Activated CD4-positive, alpha-beta memory T cell treated with anti-CD3 and anti-CD28 coated beads, Interleukin-2, amount 10 ng/mL, durations not matched to agents 7 days and 5 days (primary cell): ENCODE data around the gene TBC1D16. TPM values are rescaled to one million over a fixed set of nuclear protein-coding genes. Genes with fewer than 3 reads are reported as not detected.
A peak's percentile ranks its signal among the peaks of the same experiment; 100 is the strongest.

ENCODE experiments used
- CTCF ChIA-PET: fragments of 350-600 bp; sonication (Branson Sonifier 250); formaldehyde crosslinking; loops from one replicate; lab custom pipeline; 2021; ENCODE audit warnings: antibody characterized with exemption, inconsistent platforms; lab: Charles Lee
- POLR2A ChIA-PET: fragments of 350-600 bp; sonication (Branson Sonifier 250); formaldehyde crosslinking; loops from one replicate; lab custom pipeline; 2021; ENCODE audit warnings: antibody characterized with exemption; lab: Charles Lee
- DNase-seq: peaks from one replicate; pipeline ENCODE4 v3.0.0-alpha.2; 2020
- H3K27ac Mint-ChIP-seq: one replicate; pipeline ENCODE4 v1.8.0; 2021; ENCODE audit warnings: mild to moderate bottlenecking, mixed read lengths
- H3K27me3 Mint-ChIP-seq: one replicate; pipeline ENCODE4 v1.8.0; 2021; ENCODE audit warnings: mixed read lengths
- H3K36me3 Mint-ChIP-seq: one replicate; pipeline ENCODE4 v1.8.0; 2021; ENCODE audit warnings: low read depth, mixed read lengths
- H3K4me1 Mint-ChIP-seq: one replicate; pipeline ENCODE4 v1.8.0; 2021; ENCODE audit warnings: mixed read lengths
- H3K4me3 Mint-ChIP-seq: one replicate; pipeline ENCODE4 v1.8.0; 2021; ENCODE audit warnings: mild to moderate bottlenecking, mixed read lengths
- H3K9me3 Mint-ChIP-seq: one replicate; pipeline ENCODE4 v1.8.0; 2021; ENCODE audit warnings: mixed read lengths
- total RNA-seq, 2 experiments: library from RNA; stranded (reverse); gene quantifications; one replicate each; pipeline ENCODE4 v1.2.3, GENCODE V29; 2021

Gene TBC1D16
- total RNA-seq, 2 experiments from 2014 or later, result 0.63 TPM

DNA sequence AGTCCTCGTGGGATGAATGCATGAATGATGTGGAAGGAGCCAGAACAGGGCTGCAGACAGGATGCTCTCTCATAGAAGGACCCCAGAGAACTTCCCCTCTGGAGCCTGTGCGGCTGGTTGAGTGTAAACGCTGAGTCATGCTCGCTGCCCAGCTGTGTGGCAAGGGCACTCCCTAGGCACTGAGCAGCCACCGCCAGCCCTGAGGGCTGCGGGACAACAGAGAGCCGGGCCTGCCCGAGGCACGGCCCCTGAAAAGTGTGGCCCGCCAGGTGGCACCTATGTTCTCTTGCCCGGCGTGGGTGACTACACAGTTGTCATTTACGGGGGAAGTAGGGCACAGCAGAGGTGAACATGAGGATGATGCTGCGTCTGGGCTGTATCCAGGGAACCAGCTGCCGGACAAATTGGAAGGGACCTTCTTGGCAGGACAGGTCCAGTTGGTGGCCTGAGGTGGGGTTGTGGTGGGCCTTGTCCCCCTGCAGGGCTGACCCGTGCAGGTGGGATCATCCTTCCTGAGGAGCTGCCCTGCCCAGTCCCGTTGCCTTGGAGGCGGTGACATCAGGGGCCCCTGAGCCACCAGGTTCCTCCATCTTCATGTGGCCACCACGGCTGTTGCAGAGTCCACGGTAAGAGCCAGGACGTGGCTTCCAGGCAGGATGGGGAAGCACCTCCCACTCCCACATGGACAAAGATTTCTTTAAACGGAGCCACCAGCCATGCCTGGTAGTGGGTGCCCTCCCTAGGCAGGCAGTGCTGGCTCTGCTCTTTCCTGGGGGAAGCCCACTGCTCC is 101.6 kb downstream of the TBC1D16 start:
- CTCF ChIA-PET, result no interaction called here
- DNase-seq, result peak; percentile 39
- no peaks in the 10 kb centered on the region for H3K36me3 Mint-ChIP-seq
- H3K4me1 Mint-ChIP-seq, result peaks cover 55% of the 10 kb centered on the region
- no peaks in the 10 kb centered on the region for H3K9me3 Mint-ChIP-seq
- peak overlapping the region; percentile 6 for H3K27ac Mint-ChIP-seq
- POLR2A ChIA-PET, result no interaction called here
- H3K27me3 Mint-ChIP-seq, result peaks cover 30% of the 10 kb centered on the region
- no peak overlapping the region for H3K4me3 Mint-ChIP-seq

DNA sequence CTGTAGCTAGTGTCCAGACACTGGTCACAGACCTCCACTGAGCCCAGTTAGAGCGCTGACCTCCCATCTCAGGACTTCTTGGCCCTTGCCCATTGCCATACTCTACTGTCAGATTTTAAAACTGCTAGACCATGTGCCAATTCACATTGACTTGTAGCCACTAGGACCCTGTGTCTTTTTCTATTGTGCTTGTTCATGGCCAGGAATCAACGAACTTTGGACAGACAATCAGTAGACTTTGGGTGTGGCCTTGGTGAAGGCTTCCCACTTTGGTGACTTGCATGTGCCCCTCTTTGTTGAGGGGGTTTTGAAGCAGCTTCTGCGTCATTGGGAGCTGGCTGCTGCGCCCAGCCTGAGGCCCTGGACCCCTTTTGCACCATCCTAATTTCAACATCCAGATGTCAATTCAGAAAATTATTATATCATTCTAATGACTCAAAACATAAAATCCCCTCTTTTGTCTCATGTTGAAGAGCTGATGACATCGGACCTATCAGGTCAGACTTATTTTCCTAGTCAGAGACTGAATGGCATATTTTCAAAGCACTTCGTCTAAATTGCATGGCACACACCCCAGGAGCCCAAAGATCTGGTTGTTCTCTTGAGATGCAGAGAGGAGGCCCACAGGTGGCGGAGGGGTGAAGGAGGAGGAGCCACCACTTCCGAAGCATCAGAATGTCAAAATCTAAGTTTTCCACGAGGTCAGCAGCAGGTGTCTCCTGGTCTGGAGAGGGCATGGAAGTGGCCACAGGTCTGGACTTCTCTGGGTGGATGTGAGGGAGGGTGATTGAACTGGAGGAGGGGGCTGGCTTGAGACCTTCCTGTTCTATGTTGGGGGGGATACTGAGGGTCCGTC is 103.0 kb downstream of the TBC1D16 start:
- Mint-ChIP-seq H3K9me3 (no peaks in the 10 kb centered on the region), H3K4me3 (no peak overlapping the region), H3K4me1 (peaks cover 60% of the 10 kb centered on the region), H3K27me3 (peaks cover 37% of the 10 kb centered on the region), H3K36me3 (no peaks in the 10 kb centered on the region), H3K27ac (no peak overlapping the region)
- no peak for DNase-seq
- CTCF ChIA-PET, result no interaction called here
- POLR2A ChIA-PET, result no interaction called here

- POLR2A ChIA-PET, result no interaction called here
- H3K27me3 Mint-ChIP-seq, result peaks cover 37% of the 10 kb centered on the region
- no peaks in the 10 kb centered on the region for H3K9me3 Mint-ChIP-seq
Observed at GRCh38 chr17:79931817-79932309, 103.8 kb downstream of the TBC1D16 start.

GRCh38 chr17:79930877-79931816 is 104.5 kb downstream of the TBC1D16 start:
- DNase-seq, result no peak
- peaks cover 37% of the 10 kb centered on the region for H3K27me3 Mint-ChIP-seq
- no peaks in the 10 kb centered on the region for H3K9me3 Mint-ChIP-seq
- ChIA-PET POLR2A (no interaction called here), CTCF (interaction anchor here (1.2 kb wide), 1 partner anchor 96 kb away, joined by 3 read pairs; no protein-coding TSS in a partner anchor)
- H3K4me1 Mint-ChIP-seq, result peaks cover 58% of the 10 kb centered on the region
- no peak overlapping the region for H3K27ac Mint-ChIP-seq
- no peak overlapping the region for H3K4me3 Mint-ChIP-seq
- H3K36me3 Mint-ChIP-seq, result no peaks in the 10 kb centered on the region

More at GRCh38 chr17:79931817-79932309, 103.8 kb downstream of the TBC1D16 start:
- CTCF ChIA-PET, result interaction anchor here (1.2 kb wide), 1 partner anchor 97 kb away, joined by 3 read pairs; no protein-coding TSS in a partner anchor
- no peak overlapping the region for H3K4me3 Mint-ChIP-seq
- DNase-seq, result no peak
- no peaks in the 10 kb centered on the region for H3K36me3 Mint-ChIP-seq
- H3K27ac Mint-ChIP-seq, result no peak overlapping the region
- H3K4me1 Mint-ChIP-seq, result peaks cover 60% of the 10 kb centered on the region

- no peaks in the 10 kb centered on the region for H3K36me3 Mint-ChIP-seq
- no peak overlapping the region for H3K27ac Mint-ChIP-seq
- POLR2A ChIA-PET, result no interaction called here
- peaks cover 59% of the 10 kb centered on the region for H3K4me1 Mint-ChIP-seq
- H3K4me3 Mint-ChIP-seq, result no peak overlapping the region
- CTCF ChIA-PET, result interaction anchor here (1.2 kb wide), 1 partner anchor 95 kb away, joined by 3 read pairs; no protein-coding TSS in a partner anchor
- peaks cover 37% of the 10 kb centered on the region for H3K27me3 Mint-ChIP-seq
- H3K9me3 Mint-ChIP-seq, result no peaks in the 10 kb centered on the region
- DNase-seq, result no peak
Observed at GRCh38 chr17:79930062-79930876, 105.4 kb downstream of the TBC1D16 start.

DNA sequence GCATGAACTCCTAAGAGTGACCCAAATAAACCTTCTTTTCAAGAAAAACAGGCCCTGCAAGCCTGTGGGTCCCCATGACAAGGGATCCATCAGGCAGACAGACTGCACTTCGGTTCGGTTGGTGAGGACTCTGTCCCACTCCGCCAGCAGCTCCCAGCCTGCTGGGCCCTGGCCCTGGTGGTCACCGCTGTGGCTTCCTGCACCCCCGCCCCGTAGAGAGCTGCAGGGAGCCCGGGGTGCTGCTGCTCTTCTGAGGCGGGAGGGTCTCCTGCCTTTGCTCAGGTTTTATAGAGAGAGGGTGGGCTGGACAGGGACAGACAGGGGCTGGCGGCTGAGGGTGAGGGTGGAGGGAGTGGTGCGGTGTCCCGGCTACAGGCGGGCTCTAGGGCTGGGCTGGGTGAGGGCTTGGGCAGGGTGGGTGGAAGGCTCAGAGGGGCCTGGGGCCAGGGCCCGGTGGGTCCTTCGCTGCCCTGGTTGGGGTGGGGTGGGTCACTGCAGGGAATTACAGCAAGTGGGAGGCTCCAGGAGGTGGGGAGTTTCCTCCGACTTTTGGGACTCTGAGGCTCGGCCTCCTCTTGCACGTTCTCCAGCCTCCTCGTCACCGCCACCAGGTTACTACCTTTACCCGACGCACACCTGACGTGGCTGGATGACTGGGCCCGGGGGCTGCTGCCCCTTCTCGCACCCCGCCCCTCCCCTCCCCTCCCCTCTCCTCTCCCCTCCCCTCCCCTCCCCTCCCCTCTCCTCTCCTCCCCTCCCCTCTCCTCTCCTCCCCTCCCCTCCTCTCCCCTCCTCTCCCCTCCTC is 106.2 kb downstream of the TBC1D16 start:
- Mint-ChIP-seq H3K9me3 (no peaks in the 10 kb centered on the region), H3K36me3 (no peaks in the 10 kb centered on the region), H3K4me3 (no peak overlapping the region), H3K27ac (no peak overlapping the region), H3K27me3 (peaks cover 35% of the 10 kb centered on the region), H3K4me1 (peaks cover 63% of the 10 kb centered on the region)
- ChIA-PET CTCF (no interaction called here), POLR2A (no interaction called here)
- DNase-seq, result no peak

DNA sequence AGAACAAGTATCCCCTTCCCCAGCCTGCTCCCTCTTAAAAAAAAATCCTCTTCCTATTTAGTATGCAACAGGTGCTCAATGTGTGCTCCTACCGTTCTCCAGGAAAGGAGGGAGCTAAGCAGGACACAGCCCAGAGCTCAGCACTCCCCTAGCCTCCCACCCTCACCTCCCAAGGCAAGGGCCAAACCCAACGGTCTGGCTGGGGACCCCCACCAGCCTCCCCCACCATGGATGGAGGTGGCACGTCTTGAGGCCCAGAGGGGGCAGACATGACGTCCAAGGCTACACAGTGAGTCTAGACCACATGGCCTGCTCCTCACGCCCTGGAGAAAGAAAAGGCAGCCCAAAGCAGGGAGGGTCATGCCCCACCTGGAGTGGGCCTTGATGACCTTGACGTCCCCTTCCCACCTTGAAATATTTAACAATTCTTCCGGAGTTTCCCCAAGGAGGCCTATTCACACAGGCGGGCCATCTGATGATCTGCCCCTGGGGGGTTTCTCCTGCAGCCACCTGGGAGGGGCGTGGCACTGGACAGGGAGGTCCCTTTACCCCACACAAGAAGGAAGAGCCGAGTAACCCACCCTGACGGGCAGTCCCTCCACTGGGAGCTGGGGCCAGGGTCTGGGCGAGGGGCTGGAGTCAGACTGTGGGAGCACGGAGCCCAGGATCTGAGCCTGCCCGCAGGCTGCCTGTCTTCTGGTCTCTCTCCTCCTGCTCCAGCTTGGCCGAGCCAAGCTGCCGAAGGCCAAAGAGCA is 107.0 kb downstream of the TBC1D16 start:
- ChIA-PET CTCF (interaction anchor here (0.6 kb wide), 1 partner anchor 81 kb away, joined by 4 read pairs; no protein-coding TSS in a partner anchor), POLR2A (no interaction called here)
- H3K4me3 Mint-ChIP-seq, result no peak overlapping the region
- H3K4me1 Mint-ChIP-seq, result peaks cover 61% of the 10 kb centered on the region
- no peaks in the 10 kb centered on the region for H3K9me3 Mint-ChIP-seq
- H3K27ac Mint-ChIP-seq, result no peak overlapping the region
- peaks cover 34% of the 10 kb centered on the region for H3K27me3 Mint-ChIP-seq
- H3K36me3 Mint-ChIP-seq, result peaks cover 2% of the 10 kb centered on the region
- DNase-seq, result no peak

GRCh38 chr17:79927688-79928501 is 107.8 kb downstream of the TBC1D16 start:
- H3K27me3 Mint-ChIP-seq, result peaks cover 26% of the 10 kb centered on the region
- no peak for DNase-seq
- H3K27ac Mint-ChIP-seq, result no peak overlapping the region
- CTCF ChIA-PET, result interaction anchor here (0.6 kb wide), 1 partner anchor 80 kb away, joined by 4 read pairs; no protein-coding TSS in a partner anchor
- H3K4me3 Mint-ChIP-seq, result no peak overlapping the region
- peaks cover 2% of the 10 kb centered on the region for H3K36me3 Mint-ChIP-seq
- peaks cover 53% of the 10 kb centered on the region for H3K4me1 Mint-ChIP-seq
- POLR2A ChIA-PET, result no interaction called here
- no peaks in the 10 kb centered on the region for H3K9me3 Mint-ChIP-seq

GRCh38 chr17:79927136-79927661 is 108.5 kb downstream of the TBC1D16 start:
- CTCF ChIA-PET, result no interaction called here
- peaks cover 21% of the 10 kb centered on the region for H3K27me3 Mint-ChIP-seq
- POLR2A ChIA-PET, result no interaction called here
- peaks cover 2% of the 10 kb centered on the region for H3K36me3 Mint-ChIP-seq
- no peaks in the 10 kb centered on the region for H3K9me3 Mint-ChIP-seq
- DNase-seq, result peak; percentile 29
- no peak overlapping the region for H3K4me3 Mint-ChIP-seq
- peak overlapping the region; percentile 35 for H3K27ac Mint-ChIP-seq
- H3K4me1 Mint-ChIP-seq, result peaks cover 52% of the 10 kb centered on the region

DNA sequence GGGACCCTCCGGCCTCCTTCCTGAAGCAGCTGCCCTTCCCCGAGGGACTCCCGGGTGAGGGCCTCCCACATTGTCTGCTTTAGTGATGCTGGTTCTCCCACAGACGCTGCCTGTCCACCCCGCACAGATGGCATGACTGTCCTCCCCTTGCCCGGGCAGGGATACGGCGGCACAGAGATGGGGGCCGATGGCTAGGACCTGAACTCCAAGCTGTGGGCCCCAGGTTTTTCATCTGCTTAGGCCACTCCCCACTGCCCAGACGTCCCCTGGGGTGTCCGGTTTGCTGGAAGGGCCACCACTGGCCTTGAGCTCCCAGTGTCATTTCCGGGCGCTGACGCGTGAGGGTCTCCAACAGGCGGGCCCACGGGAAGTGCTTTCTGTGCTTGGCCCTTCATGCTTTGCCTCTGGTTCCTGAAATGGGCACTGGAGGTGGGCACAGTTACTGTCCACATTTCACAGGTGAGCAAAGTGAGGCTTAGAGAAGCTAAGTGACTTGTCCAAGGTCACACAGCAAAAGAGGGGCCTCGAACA is 109.0 kb downstream of the TBC1D16 start:
- Mint-ChIP-seq H3K36me3 (peaks cover 2% of the 10 kb centered on the region), H3K4me1 (peaks cover 54% of the 10 kb centered on the region), H3K9me3 (no peaks in the 10 kb centered on the region), H3K27ac (peak overlapping the region; percentile 35), H3K4me3 (no peak overlapping the region), H3K27me3 (peaks cover 17% of the 10 kb centered on the region)
- CTCF ChIA-PET, result no interaction called here
- POLR2A ChIA-PET, result no interaction called here
- DNase-seq, result no peak
